ENCODE measurements around the gene LST1.

DNA sequence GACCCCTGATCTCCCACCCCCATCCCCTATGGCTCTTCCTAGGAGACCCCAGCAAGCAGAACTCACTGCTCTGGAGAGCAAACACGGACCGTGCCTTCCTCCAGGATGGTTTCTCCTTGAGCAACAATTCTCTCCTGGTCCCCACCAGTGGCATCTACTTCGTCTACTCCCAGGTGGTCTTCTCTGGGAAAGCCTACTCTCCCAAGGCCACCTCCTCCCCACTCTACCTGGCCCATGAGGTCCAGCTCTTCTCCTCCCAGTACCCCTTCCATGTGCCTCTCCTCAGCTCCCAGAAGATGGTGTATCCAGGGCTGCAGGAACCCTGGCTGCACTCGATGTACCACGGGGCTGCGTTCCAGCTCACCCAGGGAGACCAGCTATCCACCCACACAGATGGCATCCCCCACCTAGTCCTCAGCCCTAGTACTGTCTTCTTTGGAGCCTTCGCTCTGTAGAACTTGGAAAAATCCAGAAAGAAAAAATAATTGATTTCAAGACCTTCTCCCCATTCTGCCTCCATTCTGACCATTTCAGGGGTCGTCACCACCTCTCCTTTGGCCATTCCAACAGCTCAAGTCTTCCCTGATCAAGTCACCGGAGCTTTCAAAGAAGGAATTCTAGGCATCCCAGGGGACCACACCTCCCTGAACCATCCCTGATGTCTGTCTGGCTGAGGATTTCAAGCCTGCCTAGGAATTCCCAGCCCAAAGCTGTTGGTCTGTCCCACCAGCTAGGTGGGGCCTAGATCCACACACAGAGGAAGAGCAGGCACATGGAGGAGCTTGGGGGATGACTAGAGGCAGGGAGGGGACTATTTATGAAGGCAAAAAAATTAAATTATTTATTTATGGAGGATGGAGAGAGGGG is 12.6 kb upstream of the LST1 start:
- TF ChIP-seq EZH2 (IDR thresholded peaks at IDR 0.05; ENCODE audit: low read depth), result no peak
- no peak for TF ChIP-seq CTCF (conservative IDR thresholded peaks at IDR 0.05)

All from PC-9 (cell line).